GM19372 (cell line): ENCODE results near the gene DSTYK.
A peak's percentile ranks its signal among the peaks of the same experiment; 100 is the strongest.

Experiments
- ATAC-seq: cut with Tn5 transposase; IDR thresholded peaks from one replicate; pipeline ENCODE4 v1.9.1; 2021; ENCODE audit warnings: mild to moderate bottlenecking, low read depth, moderate library complexity; ENCODE audit not compliant: unreplicated experiment

The DSTYK gene

GRCh38 chr1:205141236-205142101 lies 70.0 kb downstream of the DSTYK start:
- peak; percentile 65 for ATAC-seq

GRCh38 chr1:205140113-205140512 lies 71.4 kb downstream of the DSTYK start:
- no peak for ATAC-seq

GRCh38 chr1:205137901-205138300 lies 73.6 kb downstream of the DSTYK start:
- ATAC-seq = no peak

GRCh38 chr1:205133287-205133686 lies 78.2 kb downstream of the DSTYK start:
- ATAC-seq = no peak

GRCh38 chr1:205129447-205130029 lies 82.0 kb downstream of the DSTYK start:
- ATAC-seq = no peak

GRCh38 chr1:205128050-205128449 lies 83.5 kb downstream of the DSTYK start:
- ATAC-seq = no peak

GRCh38 chr1:205127646-205128045 lies 83.9 kb downstream of the DSTYK start:
- no peak for ATAC-seq

- no peak for ATAC-seq
Observed at GRCh38 chr1:205124726-205125125, 86.8 kb downstream of the DSTYK start.

- peak; percentile 4 for ATAC-seq
Observed at GRCh38 chr1:205122489-205122882, 89.0 kb downstream of the DSTYK start.

- peak; percentile 91 for ATAC-seq
Observed at GRCh38 chr1:205121660-205122488, 89.6 kb downstream of the DSTYK start, which contains the start of gene RBBP5. Gene RBBP5, minus strand, starts transcription at chr1:205121978. Its CDS starts 105 bp downstream, at chr1:205121873.

GRCh38 chr1:205118752-205119151 lies 92.8 kb downstream of the DSTYK start:
- ATAC-seq = no peak

GRCh38 chr1:205111354-205111753 lies 100.1 kb downstream of the DSTYK start:
- no peak for ATAC-seq

GRCh38 chr1:205109711-205110110 lies 101.8 kb downstream of the DSTYK start:
- ATAC-seq = no peak

GRCh38 chr1:205109269-205109668 lies 102.2 kb downstream of the DSTYK start:
- no peak for ATAC-seq

- ATAC-seq = no peak
Observed at GRCh38 chr1:205108464-205108863, 103.0 kb downstream of the DSTYK start.

- no peak for ATAC-seq
Observed at GRCh38 chr1:205107327-205107726, 104.2 kb downstream of the DSTYK start.

GRCh38 chr1:205102404-205102803 lies 109.1 kb downstream of the DSTYK start:
- ATAC-seq = no peak

- ATAC-seq = no peak
Observed at GRCh38 chr1:205098242-205098641, 113.3 kb downstream of the DSTYK start.

- no peak for ATAC-seq
Observed at GRCh38 chr1:205095422-205095821, 116.1 kb downstream of the DSTYK start.
